DMS153 treated with DMSO at 0.1 percent for 48 hours (cell line): Measurements from ENCODE around the gene SLC51B.
"Not testable (repeated sequence)": the region's sequence is repeated elsewhere in the genome, so short reads cannot be mapped to it uniquely, and the experiment has no call there.

Source experiments
- DNase-seq: peaks from one replicate; lab custom pipeline; 2025; ENCODE audit not compliant: unreplicated experiment; lab: John Stamatoyannopoulos, UW

SLC51B gene

GRCh38 chr15:65097651-65098263 lies 52.6 kb downstream of the SLC51B start:
- DNase-seq = no peak

- DNase-seq = no peak
These were observed 54.1 kb downstream of the SLC51B start for GRCh38 chr15:65099336-65099735.

- DNase-seq = not testable (repeated sequence)
These were observed 54.6 kb downstream of the SLC51B start for GRCh38 chr15:65099801-65100200.

- DNase-seq = no peak
These were observed 55.3 kb downstream of the SLC51B start for GRCh38 chr15:65100442-65100841.

- no peak for DNase-seq
These were observed 56.3 kb downstream of the SLC51B start for GRCh38 chr15:65101411-65101890.

GRCh38 chr15:65101891-65102708 lies 56.9 kb downstream of the SLC51B start:
- DNase-seq = no peak

GRCh38 chr15:65102912-65103311 lies 57.7 kb downstream of the SLC51B start:
- DNase-seq = no peak
